Posterior cingulate gyrus (tissue), 11 donors: ENCODE measurements around the gene MAD1L1.
"Not testable (repeated sequence)": the region's sequence is repeated elsewhere in the genome, so short reads cannot be mapped to it uniquely, and the experiment has no call there.

Experiments used
- DNase-seq, 10 donors: peaks; one replicate each; pipeline versions ENCODE4 v3.0.0 to v3.0.0-alpha.2; 2020 to 2021; ENCODE audit warnings: mixed read lengths in 3 of 10
- intact Hi-C: fragments of 100-400 bp; cut with DNase I; formaldehyde crosslinking; loops from one replicate; pipeline ENCODE4 v1.15.1; 2023

Gene MAD1L1

DNA sequence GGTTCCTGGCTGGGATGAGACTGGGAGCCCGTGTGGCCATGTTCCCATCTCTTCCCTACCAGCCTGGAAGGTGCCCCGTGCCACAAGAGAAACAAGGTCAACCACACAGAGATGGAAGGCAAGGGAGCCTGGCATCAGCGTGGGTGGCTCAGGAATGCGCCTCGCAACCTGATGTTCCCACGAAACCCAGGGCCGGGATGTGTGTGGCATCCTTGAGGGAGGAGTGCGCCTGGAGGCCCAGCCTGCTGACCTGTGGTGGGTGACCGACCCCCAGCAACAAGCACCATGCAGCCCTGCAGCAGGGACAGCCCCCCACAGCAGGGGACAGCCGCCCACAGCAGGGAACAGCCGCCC, 295.5 kb downstream of the MAD1L1 start:
- peak in 5 of 10 donors; percentile 1 to 78 (median 58) for DNase-seq
- intact Hi-C loops: no loop called here

DNA sequence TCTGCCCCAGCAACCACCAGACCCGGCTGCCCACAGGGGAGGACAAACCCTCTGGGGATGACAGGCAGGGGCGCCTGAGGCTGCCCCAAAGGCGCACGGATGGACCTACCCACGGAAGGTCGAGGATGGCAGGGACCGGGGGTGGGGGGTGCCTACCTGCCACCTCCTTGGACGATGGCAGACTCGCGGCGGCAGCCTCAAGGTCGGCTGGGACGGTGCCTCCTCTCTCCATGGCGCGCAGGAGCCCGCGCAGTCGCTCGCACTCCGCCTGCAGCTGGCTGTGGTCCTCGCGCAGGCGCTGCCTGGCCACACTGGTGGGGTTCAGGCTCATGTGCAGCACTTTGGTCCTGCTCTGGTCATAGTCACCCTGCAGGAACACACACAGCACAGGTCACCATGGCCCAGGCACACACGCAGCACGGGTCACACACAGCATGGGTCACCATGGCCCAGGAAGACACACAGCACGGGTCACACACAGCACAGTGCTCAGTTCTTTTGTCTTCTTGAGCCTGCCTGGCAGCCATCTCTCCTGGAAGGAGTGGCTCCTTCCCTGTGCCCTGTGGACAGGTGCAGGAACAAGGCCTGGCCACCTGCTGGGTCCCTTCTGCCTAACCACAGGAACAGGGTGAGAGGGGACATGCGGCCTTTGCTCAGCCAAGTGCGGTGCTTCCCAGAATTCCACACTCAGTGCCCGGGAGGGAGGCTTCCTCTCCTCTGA, 296.1 kb downstream of the MAD1L1 start:
- intact Hi-C loops: no loop called here

DNA sequence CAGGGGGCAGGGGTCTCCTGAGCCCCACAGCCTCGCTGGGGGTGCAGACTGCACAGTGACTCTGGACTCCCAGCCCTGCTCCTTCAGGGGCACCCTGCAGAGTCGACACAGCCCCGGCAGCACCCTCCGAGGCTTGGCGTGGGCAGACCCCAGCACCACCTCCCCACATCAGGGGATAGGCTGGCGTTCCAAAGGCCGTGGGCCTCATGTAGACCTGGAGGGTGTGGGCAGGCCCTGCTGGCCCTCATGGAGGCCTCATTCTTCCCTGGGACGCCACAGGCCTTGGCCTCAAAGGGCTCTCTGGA, 296.8 kb downstream of the MAD1L1 start:
- intact Hi-C loops: no loop called here
- peak in 1 of 10 donors; percentile 52 for DNase-seq

More for the DNA sequence above, 296.1 kb downstream of the MAD1L1 start:
- DNase-seq: peak in 3 of 10 donors; percentile 52 to 74 (median 70)

DNA sequence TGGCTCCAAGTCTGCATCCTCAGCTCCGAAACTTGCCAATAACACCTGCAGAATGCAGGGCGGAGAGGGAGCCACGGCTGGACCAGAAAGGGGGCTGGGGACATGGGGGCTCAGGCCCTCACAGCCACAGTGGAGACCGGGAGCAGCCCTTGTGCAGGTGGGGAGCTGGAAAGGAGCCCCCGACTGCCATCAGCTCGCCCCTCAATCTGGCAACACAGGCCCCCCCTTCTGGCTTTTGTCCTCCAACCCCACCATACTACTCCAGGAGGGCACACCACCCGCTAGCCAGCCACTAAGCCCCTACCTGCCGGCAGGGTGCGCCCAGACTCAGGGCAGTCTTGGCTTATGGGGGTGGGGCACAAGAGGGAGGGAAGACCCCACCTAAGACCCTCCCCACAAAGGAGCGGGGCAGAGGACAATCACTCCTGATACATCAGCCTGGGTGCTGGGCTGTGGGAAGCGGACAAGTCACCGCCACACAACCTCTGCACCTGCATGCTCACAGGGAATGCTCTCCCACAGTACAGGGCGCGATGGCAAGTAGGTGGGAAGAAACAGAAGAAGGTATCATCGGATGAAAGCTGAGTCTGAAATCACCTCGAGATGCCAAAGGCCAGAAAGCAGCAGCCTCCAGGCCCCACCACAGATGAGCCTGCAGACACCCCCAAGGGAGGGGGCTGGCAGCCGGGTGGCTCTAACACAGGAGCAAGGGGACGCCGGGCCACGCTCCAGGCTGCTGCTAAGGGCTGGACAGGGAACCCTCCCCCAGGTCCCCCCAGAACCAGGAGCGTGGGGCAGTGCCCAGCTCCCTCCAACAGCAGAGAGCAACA, 297.4 kb downstream of the MAD1L1 start:
- DNase-seq: peak in 2 of 10 donors; percentile 45 to 58
- intact Hi-C loops: no loop called here

DNA sequence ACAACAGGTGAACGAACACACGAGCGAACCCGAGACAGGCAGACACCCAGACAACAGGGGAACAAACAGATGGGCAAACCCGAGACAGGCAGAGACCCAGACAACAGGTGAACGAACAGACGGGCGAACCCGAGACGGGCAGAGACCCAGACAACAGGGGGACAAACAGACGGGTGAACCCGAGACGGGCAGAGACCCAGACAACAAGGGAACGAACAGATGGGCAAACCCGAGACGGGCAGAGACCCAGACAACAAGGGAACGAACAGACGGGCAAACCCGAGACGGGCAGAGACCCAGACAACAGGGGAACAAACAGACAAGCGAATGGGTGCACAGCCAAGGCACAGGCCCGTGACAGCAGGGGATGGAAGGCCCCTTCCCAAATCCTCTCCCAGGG, 298.0 kb downstream of the MAD1L1 start:
- intact Hi-C loops: no loop called here
- no peak for DNase-seq

DNA sequence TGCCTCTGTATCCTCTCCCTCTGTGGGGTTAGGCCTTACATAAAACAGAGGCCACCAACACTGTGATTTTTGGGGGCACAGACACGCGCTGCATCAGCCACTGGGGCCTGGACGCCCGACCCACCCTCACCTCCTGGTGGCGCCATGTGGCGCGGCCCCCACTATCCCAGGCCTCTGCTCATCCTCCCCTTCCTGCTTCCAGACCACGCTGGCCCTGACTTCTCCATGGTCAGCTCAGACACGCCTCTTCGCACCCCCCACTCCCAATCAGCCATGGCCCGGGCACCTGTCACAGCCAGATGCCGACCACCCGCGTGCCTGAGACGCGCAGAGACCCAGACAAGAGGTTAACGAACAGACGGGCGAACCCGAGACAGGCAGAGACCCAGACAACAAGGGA, 298.7 kb downstream of the MAD1L1 start:
- no peak for DNase-seq
- intact Hi-C loops: no loop called here

DNA sequence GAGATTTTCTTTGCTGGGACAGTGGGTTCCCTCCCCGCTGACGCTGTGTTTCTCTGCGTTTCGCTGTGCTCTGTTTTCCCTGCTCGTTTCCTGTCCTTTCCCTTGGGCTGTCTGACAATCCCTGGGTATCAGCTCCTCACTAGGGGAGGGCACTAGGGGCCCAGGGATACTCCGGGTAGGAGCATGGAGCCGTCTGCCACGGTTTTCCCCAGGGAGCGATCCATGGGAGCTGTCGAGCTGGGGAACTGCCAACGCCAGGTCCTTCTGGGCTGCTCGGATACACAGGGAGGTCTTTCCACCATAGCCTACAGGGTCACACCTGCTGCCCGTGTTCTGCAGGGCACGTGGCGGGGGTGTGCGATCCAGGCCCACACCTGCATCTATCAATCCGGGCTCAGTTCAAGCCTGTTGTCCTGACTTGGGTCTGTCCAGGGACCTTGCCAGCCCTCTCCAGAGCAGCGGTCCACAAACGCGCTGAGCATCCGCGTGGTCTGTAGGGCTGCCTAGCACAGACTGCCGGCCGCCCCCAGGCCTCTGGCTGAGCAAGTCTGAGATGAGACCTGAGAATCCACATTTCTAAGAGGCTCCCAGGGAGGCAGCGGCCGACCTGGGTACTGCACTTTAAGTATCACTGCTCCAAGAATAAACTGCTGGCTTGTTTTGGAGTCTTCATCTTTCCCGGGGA, 299.5 kb downstream of the MAD1L1 start:
- intact Hi-C loops: no loop called here
- DNase-seq: no peak

DNA sequence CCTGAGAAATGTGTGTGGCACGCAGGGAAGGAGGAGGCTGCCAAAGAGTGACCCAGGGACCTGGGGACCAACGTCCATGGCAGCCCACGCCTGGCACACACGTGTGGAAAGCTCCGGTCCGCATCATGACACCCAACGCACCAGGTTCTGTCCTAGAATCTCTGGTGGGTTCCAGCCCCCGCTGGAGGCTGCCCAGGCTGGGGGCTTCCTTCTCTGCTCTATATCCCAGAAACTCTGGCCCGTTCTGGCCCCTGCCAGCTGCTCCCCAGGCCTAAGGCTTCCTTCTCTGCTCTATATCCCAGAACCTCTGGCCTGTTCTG, 300.8 kb downstream of the MAD1L1 start:
- DNase-seq: no peak
- intact Hi-C loops: no loop called here

DNA sequence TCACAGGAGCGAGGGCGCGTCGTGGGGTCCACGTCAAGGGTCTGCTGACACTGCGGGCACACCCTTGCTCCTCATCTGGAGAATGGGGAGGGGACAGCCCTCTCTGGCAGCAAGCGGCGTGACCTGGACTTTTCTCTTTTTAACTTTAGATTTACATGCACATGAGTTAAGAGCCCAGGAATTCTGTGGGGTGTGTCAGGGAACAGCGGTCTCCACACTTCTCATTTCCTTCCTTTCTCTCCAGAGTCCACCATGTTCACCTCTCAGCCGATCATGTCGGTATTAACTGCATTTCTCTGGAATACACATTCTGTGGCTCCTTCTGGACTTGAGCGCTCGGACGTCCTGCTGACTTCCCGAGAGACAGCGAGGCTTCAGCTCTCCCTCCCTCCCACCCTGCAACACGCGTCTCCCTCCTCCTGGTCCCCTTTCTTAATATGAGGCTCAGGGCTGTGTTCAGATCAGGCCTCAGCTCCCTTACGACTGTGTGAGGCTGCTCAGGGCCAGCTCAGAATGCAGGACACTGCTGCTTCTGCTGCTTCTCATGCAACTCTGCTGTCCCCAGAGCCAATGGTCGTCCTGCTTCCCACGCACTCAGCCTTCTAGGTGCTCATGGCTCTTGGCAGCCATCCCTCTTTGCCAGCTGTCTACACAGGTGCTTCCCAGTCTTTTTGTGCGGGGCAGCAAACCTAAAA, 301.3 kb downstream of the MAD1L1 start:
- intact Hi-C loops: no loop called here

DNA sequence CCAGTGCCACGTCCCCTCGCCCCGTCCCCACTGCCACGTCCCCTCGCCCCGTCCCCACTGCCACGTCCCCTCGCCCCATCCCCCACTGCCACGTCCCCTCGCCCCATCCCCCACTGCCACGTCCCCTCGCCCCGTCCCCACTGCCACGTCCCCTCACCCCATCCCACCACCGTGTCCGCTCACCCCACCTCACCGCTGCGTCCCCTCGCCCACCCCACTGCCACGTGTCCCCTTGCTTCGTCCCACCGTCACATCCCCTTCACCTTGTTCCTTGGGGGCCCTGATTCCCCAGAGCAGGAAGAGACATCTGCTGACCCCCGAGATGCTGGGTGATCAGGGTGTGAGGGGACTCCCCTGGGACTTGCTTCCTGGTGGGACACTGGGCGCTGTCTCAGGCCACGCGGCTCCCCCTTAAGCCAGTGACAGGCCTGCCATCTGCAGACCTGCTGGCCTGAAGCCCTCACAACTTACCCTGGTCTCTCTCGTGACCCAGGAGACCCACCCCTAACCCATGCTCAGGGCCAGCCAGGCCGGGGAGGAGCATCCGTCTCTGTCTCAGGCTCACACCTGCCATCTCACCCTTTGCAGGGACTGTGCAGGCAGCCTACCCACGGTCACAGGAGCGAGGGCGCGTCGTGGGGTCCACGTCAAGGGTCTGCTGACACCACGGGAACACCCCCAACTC, 302.2 kb downstream of the MAD1L1 start:
- intact Hi-C loops: no loop called here
- DNase-seq: no peak

More for the DNA sequence above, 301.3 kb downstream of the MAD1L1 start:
- no peak for DNase-seq

DNA sequence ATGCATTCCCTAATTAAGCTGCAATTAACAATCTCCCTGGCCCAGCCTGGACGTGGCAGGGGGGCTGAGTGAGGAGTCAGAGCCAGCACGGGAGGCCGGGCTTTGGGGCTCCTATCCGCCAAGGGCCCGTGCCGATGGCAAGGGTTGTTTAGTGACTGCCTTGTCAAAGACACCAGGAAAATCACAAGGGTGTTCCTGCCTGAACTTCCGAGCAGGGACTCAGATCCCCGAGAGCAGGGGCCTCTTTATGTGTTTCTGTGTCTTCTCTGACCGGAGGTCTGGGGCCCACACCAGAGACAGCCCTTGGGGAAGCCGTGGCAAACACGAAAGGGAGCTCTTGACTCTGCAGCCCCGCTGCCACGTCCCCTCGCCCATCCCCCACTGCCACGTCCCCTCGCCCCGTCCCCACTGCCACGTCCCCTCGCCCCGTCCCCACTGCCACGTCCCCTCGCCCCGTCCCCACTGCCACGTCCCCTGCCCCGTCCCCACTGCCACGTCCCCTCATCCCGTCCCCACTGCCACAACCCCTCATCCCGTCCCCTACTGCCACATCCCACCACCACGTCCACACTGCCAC, 303.3 kb downstream of the MAD1L1 start:
- DNase-seq, intact Hi-C loops: not testable (repeated sequence)

DNA sequence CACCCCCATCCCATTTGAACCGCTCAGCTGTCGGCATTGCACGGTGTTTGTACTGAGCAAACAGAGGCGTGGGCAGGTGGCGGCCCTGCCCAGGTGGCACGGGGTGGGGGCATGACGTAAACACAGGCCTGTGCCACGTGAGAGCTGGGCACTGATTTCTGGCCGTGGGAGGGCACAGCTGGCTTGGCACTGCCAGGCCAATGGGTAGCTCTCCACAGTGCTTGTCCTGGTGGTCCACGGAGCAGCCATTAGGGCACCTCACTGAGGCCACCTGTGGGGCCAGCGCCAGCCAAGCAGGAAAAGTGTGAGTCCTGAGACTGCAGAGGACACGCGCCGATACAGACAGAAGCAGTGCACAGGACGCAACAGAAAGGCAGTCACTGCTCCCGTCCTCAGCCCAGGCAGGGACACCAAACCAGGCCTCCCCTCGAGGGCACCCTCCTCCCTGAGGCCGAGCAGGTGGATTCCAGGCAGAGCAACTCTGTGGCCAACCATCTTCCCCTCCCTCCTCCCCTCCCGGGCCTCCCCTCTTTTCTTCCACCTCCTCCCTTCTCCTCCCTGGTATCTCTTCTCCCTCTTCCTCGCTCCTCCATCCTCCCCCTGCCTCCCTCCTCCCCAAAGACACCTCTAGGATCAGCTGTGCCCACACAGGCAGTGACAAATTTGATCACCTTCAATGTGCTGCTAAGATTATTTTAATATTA, 303.9 kb downstream of the MAD1L1 start:
- no peak for DNase-seq
- intact Hi-C loops: no loop called here

DNA sequence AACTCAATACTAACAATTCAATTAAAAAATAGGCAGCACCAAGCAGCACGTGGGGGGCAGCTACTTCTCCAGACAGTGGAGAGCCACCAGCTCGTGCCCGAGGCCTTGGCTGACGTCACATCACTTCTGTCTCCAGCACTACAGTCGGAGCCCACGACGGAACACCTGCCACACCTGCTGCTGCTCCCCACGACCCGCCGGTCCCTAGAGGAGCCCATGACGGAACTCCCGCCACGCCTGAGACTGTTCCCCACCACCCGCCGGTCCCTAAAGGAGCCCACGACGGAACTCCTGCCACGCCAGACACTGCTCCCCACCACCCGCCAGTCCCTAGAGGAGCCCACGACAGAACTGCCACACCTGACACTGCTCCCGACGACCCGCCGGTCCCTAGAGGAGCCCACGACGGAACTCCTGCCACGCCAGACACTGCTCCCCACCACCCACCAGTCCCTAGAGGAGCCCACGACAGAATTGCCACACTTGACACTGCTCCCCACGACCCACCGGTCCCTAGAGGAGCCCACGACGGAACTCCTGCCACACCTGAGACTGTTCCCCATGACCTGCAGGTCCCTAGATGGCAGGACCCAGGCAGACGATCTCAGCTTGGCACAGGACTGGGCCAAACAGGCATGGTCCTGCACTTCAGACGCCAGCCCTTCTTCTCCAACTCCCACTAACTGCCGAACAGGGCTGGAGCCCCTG, 304.7 kb downstream of the MAD1L1 start:
- intact Hi-C loops: no loop called here
- peak in 2 of 10 donors; percentile 36 to 83 for DNase-seq

DNA sequence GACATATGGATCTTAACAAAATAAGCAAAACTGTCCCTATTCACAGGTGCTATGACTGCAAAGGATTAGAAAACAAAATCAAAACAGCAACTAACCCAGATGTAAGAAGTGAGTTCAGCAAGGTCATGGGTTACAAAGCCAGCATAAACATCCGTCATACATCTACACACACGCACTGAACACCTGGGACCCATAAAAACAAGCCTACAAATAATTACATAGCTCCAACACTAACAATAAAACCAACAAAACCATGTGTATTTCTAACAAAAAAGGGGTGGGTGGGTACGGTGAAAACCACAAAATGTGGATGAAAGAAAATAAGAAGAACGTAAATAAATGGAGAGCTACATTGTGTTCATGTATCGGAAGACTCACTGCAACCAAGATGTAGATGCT, 305.8 kb downstream of the MAD1L1 start:
- DNase-seq: no peak
- intact Hi-C loops: no loop called here

DNA sequence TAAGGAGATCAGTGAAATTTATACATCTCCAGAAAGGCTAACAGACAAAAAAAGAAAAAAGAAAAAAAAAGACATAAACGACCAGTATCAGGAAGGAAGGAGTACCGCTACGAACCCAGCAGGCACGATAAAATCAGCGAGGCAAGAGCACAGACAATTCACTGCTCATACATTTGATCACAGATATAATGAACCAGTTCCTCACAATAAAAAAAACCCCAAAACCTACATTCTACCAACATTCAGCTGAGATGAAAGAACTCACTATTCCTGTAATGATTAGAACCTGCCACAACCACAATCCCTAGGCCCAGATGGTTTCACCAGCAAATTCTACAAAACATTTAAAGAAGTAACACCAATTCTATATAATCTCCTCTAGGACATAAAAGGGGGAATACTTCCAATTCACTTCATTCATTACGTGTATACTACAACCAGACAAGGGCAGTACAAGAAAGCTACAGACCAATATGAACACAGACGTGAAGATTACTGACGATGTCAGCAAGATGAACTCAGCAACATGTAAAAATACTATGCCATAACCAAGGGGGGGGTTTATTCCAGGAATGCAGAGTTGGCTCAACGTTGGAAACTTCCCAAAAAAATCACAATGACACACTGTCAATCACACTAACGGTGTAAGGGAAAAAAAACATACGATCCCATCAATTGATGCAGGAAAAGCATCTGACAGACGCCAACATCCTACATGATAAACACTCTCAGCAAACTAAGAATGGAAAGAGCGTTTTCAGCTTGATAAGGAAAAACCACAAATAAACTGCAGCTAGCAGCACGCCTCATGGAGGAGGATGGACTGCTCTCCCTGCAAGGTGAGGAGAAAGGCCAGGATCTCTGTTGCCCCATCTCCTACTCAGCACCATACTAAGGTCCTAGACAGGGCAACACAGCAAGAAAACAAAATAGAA, 306.5 kb downstream of the MAD1L1 start:
- intact Hi-C loops: no loop called here
- peak in 1 of 10 donors; percentile 14 for DNase-seq

DNA sequence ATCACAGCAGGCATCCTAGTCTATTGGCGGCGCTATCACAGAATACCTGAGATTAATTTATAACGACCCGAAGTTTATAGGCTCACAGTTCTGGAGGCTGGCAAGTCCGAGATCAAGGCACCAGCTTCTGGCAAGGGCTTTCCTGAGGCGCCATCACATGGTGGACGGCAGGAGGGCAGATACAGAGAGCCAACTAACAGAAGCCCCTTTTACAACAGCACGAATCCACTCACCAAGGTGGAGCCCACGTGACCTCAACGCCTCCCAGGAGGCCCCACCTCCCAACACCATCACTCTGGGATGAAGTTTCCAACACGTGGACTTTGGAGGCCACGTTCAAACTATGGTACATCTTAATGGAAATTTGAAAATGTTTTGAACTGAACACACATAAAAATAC, 307.4 kb downstream of the MAD1L1 start:
- DNase-seq: peak in 1 of 10 donors; percentile 54
- intact Hi-C loops: no loop called here

DNA sequence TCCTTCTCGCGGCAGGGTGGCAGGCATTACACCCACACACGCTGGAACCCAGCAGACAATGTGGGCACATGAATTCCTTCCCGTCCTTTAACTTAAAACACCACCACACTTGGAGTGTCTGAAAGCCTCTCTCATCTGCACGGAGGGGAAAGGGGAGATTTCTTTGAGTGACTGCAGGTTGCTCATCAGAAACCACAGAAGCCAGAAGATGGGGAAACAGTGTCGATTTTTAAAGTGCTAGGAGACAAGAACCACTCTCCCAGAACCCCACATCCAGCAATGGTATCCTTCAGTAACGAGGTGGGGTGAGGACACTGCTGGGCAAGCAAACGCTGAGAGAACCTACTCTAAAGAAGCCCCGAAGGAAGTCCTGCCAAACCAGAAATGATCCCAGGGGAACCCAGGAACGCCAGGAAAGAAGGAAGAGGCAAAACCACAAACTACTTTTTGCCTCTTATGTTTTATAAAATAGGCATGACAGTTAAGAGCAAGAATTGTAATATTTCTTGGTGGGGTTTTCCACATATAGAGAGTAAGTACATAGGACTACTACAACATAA, 308.4 kb downstream of the MAD1L1 start:
- DNase-seq: peak in 2 of 10 donors; percentile 25 to 89
- intact Hi-C loops: no loop called here
